Transverse colon (tissue), 4 donors: ENCODE measurements around the gene SAMD14. TPM values are rescaled to one million over a fixed set of nuclear protein-coding genes. Genes with fewer than 3 reads are reported as not detected.

ENCODE experiments used
- DNase-seq: peaks from one replicate; pipeline ENCODE4 v3.0.0-alpha.2; 2019
- H3K27ac ChIP-seq, 4 donors: fragments of 200-600 bp; sonication (generic); 2 replicates each; pipeline ENCODE4 v1.5.1; 2016 to 2018; ENCODE audit warnings: inconsistent platforms in 4 of 4
- H3K27me3 ChIP-seq: fragments of 200-600 bp; sonication (generic); 2 replicates; pipeline ENCODE4 v1.5.1; 2017; ENCODE audit warnings: inconsistent platforms
- H3K36me3 ChIP-seq, 4 donors: fragments of 200-600 bp; sonication (generic); 2 replicates each; pipeline ENCODE4 v1.5.1; 2017 to 2019; ENCODE audit warnings: inconsistent platforms in 4 of 4
- H3K4me1 ChIP-seq, 4 donors: fragments of 200-600 bp; sonication (generic); 2 replicates each; pipeline ENCODE4 v1.5.1; 2017 to 2020; ENCODE audit warnings: inconsistent platforms in 4 of 4
- H3K4me3 ChIP-seq, 4 donors: fragments of 200-600 bp; sonication (generic); 1 replicate in 1 of 4; 2 replicates in 3 of 4; pipeline versions ENCODE4 v1.5.1 to v1.6.1; 2017 to 2019; ENCODE audit warnings: inconsistent platforms in 4 of 4
- H3K9me3 ChIP-seq, 2 donors: fragments of 200-600 bp; sonication (generic); 2 replicates each; pipeline ENCODE4 v1.5.1; 2017 to 2019; ENCODE audit warnings: inconsistent platforms in 2 of 2
- EP300 ChIP-seq: sonication (generic); formaldehyde crosslinking; IDR thresholded peaks from one replicate; pipeline ENCODE4 v1.6.1; 2017; ENCODE audit warnings: antibody characterized with exemption, low read depth
- POLR2A ChIP-seq: fragments of 450-650 bp; IDR thresholded peaks from one replicate; pipeline ENCODE4 v1.6.1; 2016; ENCODE audit warnings: antibody characterized with exemption, mild to moderate bottlenecking, moderate library complexity
- POLR2AphosphoS5 ChIP-seq, 3 donors: sonication (generic); formaldehyde crosslinking; IDR thresholded peaks; one replicate each; pipeline ENCODE4 v1.6.1; 2016; ENCODE audit warnings: antibody characterized with exemption in 3 of 3
- WGBS, 2 donors: methylation state at CpG; one replicate each; pipeline ENCODE4 v1.1.5; 2018; ENCODE audit warnings: low coverage in 1 of 2; 5-methylcytosine and 5-hydroxymethylcytosine counted together
- in situ Hi-C, 4 donors: fragments of 200-750 bp; cut with MboI; loops; one replicate each; pipeline versions ENCODE4 v1.15.0 to v1.15.1; 2017; ENCODE audit warnings: low sequenced_read_pairs in 3 of 4, low pct_ligation_motif_present in 1 of 4, low pct_unique_long_range_greater_than_20kb in 1 of 4
- intact Hi-C: fragments of 100-400 bp; cut with DNase I; formaldehyde crosslinking; loops from one replicate; pipeline ENCODE4 v1.15.1; 2023; ENCODE audit warnings: low total_unique reads
- total RNA-seq, 4 donors: library from RNA; depleted of rRNA; stranded (reverse); fragments of >200 nt; gene quantifications; one replicate each; pipeline ENCODE4 v1.1.0, GENCODE V29; 2016
- TF ChIP-seq, protein P1 (sequence below), 5 experiments: fragments of 200-600 bp in 3 of 5; fragments of 450-650 bp in 2 of 5; sonication (generic) in 3 of 5; IDR thresholded peaks; 1 replicate in 2 of 5; 2 replicates in 3 of 5; pipeline ENCODE4 v1.5.1; 2016 to 2017; ENCODE audit warnings: antibody characterized with exemption in 5 of 5, inconsistent platforms in 3 of 5, mild to moderate bottlenecking in 2 of 5, moderate library complexity in 1 of 5

Gene SAMD14
- total RNA-seq, 4 donors from 2014 or later: 0.14 to 1.8 (median 0.32) TPM; not detected in 1

GRCh38 chr17:50103252-50103651 lies 26.7 kb downstream of the SAMD14 start:
- Histone ChIP-seq H3K36me3 (peaks cover 0 to 19% (median 2%) of the 10 kb centered on the region in 4 donors), H3K27me3 (no peaks in the 10 kb centered on the region), H3K4me1 (peaks cover 30 to 51% (median 48%) of the 10 kb centered on the region in 4 donors), H3K4me3 (no peak overlapping the region), H3K27ac (peak overlapping the region; percentile 89 to 95 (median 92)), H3K9me3 (no peaks in the 10 kb centered on the region)
- DNase-seq: no peak
- in situ Hi-C loops (no loop called here), intact Hi-C loops (no loop called here)
- TF ChIP-seq POLR2A: no peak
- TF ChIP-seq, protein P1, sequence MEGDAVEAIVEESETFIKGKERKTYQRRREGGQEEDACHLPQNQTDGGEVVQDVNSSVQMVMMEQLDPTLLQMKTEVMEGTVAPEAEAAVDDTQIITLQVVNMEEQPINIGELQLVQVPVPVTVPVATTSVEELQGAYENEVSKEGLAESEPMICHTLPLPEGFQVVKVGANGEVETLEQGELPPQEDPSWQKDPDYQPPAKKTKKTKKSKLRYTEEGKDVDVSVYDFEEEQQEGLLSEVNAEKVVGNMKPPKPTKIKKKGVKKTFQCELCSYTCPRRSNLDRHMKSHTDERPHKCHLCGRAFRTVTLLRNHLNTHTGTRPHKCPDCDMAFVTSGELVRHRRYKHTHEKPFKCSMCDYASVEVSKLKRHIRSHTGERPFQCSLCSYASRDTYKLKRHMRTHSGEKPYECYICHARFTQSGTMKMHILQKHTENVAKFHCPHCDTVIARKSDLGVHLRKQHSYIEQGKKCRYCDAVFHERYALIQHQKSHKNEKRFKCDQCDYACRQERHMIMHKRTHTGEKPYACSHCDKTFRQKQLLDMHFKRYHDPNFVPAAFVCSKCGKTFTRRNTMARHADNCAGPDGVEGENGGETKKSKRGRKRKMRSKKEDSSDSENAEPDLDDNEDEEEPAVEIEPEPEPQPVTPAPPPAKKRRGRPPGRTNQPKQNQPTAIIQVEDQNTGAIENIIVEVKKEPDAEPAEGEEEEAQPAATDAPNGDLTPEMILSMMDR (IDR thresholded peaks at IDR 0.05): no peak
- no peak for TF ChIP-seq POLR2AphosphoS5 (IDR thresholded peaks at IDR 0.05)
- no peak for TF ChIP-seq EP300
- WGBS, 2 donors: 69% methylated on average over 2 of the region's 2 CpGs; no CpG with 5 or more reads in 1 of the 2 donors

GRCh38 chr17:50102164-50102991 lies 27.6 kb downstream of the SAMD14 start:
- H3K4me3 ChIP-seq: peak overlapping the region in 2 of 4 donors; percentile 17 to 26
- TF ChIP-seq POLR2A (peak; percentile 23), EP300 (peak; percentile 17), POLR2AphosphoS5 (IDR thresholded peaks at IDR 0.05) (peak in 2 of 3 donors; percentile 45 to 55)
- TF ChIP-seq, protein P1 (IDR thresholded peaks at IDR 0.05): no peak
- peak overlapping the region; percentile 89 to 95 (median 92) for H3K27ac ChIP-seq
- peaks cover 38 to 59% (median 52%) of the 10 kb centered on the region in 4 donors for H3K4me1 ChIP-seq
- peaks cover 0 to 13% (median 0%) of the 10 kb centered on the region in 4 donors for H3K36me3 ChIP-seq
- intact Hi-C loops (no loop called here), in situ Hi-C loops (no loop called here)
- no peaks in the 10 kb centered on the region for H3K27me3 ChIP-seq
- no peaks in the 10 kb centered on the region for H3K9me3 ChIP-seq
- WGBS, 2 donors: 61% methylated on average over 15 of the region's 15 CpGs; no CpG with 5 or more reads in 1 of the 2 donors
- DNase-seq: peak; percentile 93

GRCh38 chr17:50101346-50102163 lies 28.4 kb downstream of the SAMD14 start:
- WGBS, 2 donors: 37 to 63% methylated on average over 2 to 17 of the region's 17 CpGs
- Histone ChIP-seq H3K4me3 (peak overlapping the region in 2 of 4 donors; percentile 17 to 26), H3K36me3 (peaks cover 0 to 8% (median 0%) of the 10 kb centered on the region in 4 donors)

More at GRCh38 chr17:50101346-50102163, 28.4 kb downstream of the SAMD14 start:
- TF ChIP-seq, protein P1 (IDR thresholded peaks at IDR 0.05): peak in 1 of 5 experiments; percentile 28
- peak; percentile 38 to 82 (median 62) for TF ChIP-seq POLR2AphosphoS5 (IDR thresholded peaks at IDR 0.05)
- TF ChIP-seq POLR2A: peak; percentile 15
- no peak for TF ChIP-seq EP300
- H3K9me3 ChIP-seq: no peaks in the 10 kb centered on the region
- intact Hi-C loops: no loop called here
- peaks cover 46 to 67% (median 59%) of the 10 kb centered on the region in 4 donors for H3K4me1 ChIP-seq
- in situ Hi-C loops: no loop called here
- DNase-seq: peak; percentile 87
- H3K27ac ChIP-seq: peak overlapping the region; percentile 89 to 95 (median 92)
- no peaks in the 10 kb centered on the region for H3K27me3 ChIP-seq
